Fibroblast of mammary gland (primary cell): ENCODE results near the gene SLC9A1.
"Not testable (repeated sequence)": the region's sequence is repeated elsewhere in the genome, so short reads cannot be mapped to it uniquely, and the experiment has no call there.

ENCODE experiments used
- DNase-seq: peaks from one replicate; pipeline ENCODE4 v3.0.0-alpha.2; 2010; ENCODE audit warnings: low read depth
- H3K4me3 ChIP-seq: 2 replicates; pipeline ENCODE4 v1.5.1; 2011; ENCODE audit warnings: low read depth, mild to moderate bottlenecking, low read length, moderate library complexity; ENCODE audit not compliant: control insufficient read depth
- CTCF ChIP-seq: conservative IDR thresholded peaks from 2 replicates; pipeline ENCODE4 v1.5.1; 2011; ENCODE audit warnings: low read depth, low read length, inconsistent platforms; ENCODE audit not compliant: control insufficient read depth, insufficient read depth

SLC9A1 gene

DNA sequence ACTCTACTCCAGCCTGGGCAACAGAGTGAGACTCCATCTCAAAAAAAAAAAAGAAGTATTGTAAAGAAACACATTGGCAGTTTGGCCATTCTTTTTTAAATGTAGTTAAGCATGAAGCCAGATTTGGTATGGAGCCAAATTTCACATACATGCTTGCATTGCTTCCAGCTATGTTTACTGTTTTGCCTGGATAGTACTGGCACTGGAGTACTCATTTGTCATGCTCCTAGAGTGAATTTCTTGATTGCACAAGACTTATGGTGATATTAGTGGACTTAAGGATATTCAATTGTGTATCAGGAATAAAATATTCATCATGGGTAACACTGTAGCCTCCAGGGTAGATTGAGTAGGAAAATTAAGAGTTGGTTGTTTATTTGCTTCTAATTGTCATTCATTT is 24.5 kb upstream of the SLC9A1 start:
- no peak for TF ChIP-seq CTCF
- H3K4me3 ChIP-seq, result no peak overlapping the region
- DNase-seq, result peak; percentile 23

- DNase-seq, result no peak
- no peak for TF ChIP-seq CTCF
- no peak overlapping the region for H3K4me3 ChIP-seq
These were observed 22.0 kb upstream of the SLC9A1 start for GRCh38 chr1:27176954-27177353.

DNA sequence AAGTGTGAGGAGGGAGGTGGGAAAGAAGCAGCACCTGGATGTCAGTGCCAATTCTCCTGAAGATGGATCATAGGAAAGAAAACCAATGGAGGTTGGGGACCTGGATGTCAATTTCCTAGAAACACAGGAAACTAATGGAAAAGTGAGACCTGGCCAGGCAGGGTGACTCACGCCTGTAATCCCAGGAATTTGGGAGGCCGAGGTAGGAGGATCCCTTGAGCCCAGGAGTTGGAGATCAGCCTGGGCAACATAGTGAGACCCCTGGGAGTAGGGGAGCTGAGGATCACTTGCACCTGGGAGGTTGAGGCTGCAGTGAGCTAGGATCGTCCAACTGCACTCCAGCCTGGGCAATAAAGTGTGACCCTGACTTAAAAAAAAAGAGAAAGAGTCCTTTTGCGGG is 21.4 kb upstream of the SLC9A1 start:
- no peak overlapping the region for H3K4me3 ChIP-seq
- DNase-seq, result no peak
- TF ChIP-seq CTCF, result no peak

- not testable (repeated sequence) for H3K4me3 ChIP-seq, DNase-seq
These were observed 18.1 kb upstream of the SLC9A1 start for GRCh38 chr1:27172992-27173391.

GRCh38 chr1:27166929-27167328 is 12.0 kb upstream of the SLC9A1 start:
- no peak for TF ChIP-seq CTCF

GRCh38 chr1:27166351-27166802 is 11.5 kb upstream of the SLC9A1 start:
- TF ChIP-seq CTCF, result no peak
- no peak for DNase-seq
- H3K4me3 ChIP-seq, result no peak overlapping the region

More at GRCh38 chr1:27166929-27167328, 12.0 kb upstream of the SLC9A1 start:
- H3K4me3 ChIP-seq, result no peak overlapping the region
- DNase-seq, result no peak

- no peak overlapping the region for H3K4me3 ChIP-seq
- no peak for TF ChIP-seq CTCF
- no peak for DNase-seq
These were observed 8.2 kb upstream of the SLC9A1 start for GRCh38 chr1:27163093-27163492.

DNA sequence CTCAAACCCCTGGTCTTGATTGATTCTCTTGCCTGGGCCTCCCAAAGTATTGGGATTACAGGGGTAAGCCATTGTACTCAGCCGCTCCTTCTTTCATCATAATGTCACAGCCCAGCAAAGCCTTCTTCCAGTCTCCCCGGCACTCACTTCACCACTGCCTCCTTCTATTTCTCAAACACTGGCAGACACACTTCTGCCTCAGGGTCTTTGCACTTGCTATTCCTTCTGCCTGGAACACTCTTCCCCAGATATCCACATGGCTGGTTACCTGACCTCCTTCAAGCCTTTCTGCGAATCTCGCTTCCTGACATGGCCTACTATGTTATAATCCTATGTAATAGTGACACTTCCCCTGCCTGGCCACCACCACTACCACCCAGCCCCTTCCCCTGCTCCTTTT is 7.2 kb upstream of the SLC9A1 start:
- no peak for DNase-seq
- no peak overlapping the region for H3K4me3 ChIP-seq
- no peak for TF ChIP-seq CTCF
